WTC11 (cell line): Measurements from ENCODE around the gene GCC2.

Experiments used
- CREB1 ChIP-seq: sonication (generic); formaldehyde crosslinking; IDR thresholded peaks from 2 replicates; pipeline ENCODE4 v1.8.0; 2023; ENCODE audit warnings: mild to moderate bottlenecking, missing genetic modification reagents
- SP1 ChIP-seq: sonication (generic); formaldehyde crosslinking; conservative IDR thresholded peaks from 2 replicates; pipeline ENCODE4 v1.8.1; 2022; ENCODE audit warnings: missing genetic modification reagents
- TP53 ChIP-seq: sonication (generic); formaldehyde crosslinking; IDR thresholded peaks from 2 replicates; pipeline ENCODE4 v1.8.1; 2023; ENCODE audit warnings: mild to moderate bottlenecking, missing genetic modification reagents
- ZNF317 ChIP-seq: sonication (generic); formaldehyde crosslinking; IDR thresholded peaks from 2 replicates; pipeline ENCODE4 v1.8.1; 2023; ENCODE audit warnings: low read depth, mild to moderate bottlenecking, moderate library complexity, missing genetic modification reagents, borderline replicate concordance
- ZNF423 ChIP-seq: fragments of 250-450 bp; sonication (Bioruptor Pico); IDR thresholded peaks from 2 replicates; pipeline ENCODE4 v2.1.2; 2022; ENCODE audit warnings: mild to moderate bottlenecking, moderate library complexity
- TF ChIP-seq, protein P1 (sequence below): fragments of 200-600 bp; IDR thresholded peaks from 2 replicates; pipeline ENCODE4 v1.8.0; 2022; ENCODE audit warnings: antibody characterized with exemption
- TF ChIP-seq, protein P2 (sequence below): sonication (generic); formaldehyde crosslinking; IDR thresholded peaks from 2 replicates; pipeline ENCODE4 v1.8.1; 2022; ENCODE audit warnings: low read depth, missing genetic modification reagents, borderline replicate concordance
- TF ChIP-seq, protein P3 (sequence below): sonication (generic); formaldehyde crosslinking; IDR thresholded peaks from 2 replicates; pipeline ENCODE4 v1.8.0; 2022; ENCODE audit warnings: mild to moderate bottlenecking, missing genetic modification reagents
- TF ChIP-seq, protein P4 (sequence below): sonication (generic); formaldehyde crosslinking; IDR thresholded peaks from 2 replicates; pipeline ENCODE4 v1.8.1; 2022; ENCODE audit warnings: low read depth, mild to moderate bottlenecking, moderate library complexity, missing genetic modification reagents, borderline replicate concordance
- TF ChIP-seq, protein P5 (sequence below): fragments of 250-450 bp; sonication (Bioruptor Pico); IDR thresholded peaks from 2 replicates; pipeline ENCODE4 v1.9.0; 2021; ENCODE audit warnings: mild to moderate bottlenecking

DNA sequence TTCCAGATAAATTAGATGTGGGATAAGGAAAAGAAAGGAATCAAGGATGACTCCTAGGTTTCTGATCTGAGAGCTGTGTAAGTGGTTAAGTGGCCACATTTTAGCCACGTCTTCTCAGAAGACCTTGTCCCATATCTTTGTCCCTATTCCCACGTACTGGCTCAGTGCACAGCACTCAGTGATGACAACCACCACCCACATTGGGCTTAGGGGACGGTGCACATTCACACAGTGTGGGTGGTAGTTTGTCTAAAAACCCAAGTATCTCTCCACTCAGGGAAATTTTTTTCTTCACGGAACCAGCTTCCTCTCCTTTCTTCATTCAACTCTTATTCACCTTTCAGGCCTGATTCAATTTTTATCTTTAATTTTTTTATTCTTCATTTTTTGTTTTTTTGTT, 30.6 kb upstream of the GCC2 start:
- TF ChIP-seq CREB1 (CRISPR knock-in tag) (no peak), TP53 (no peak), SP1 (no peak), ZNF423 (CRISPR knock-in tag) (no peak), ZNF317 (CRISPR knock-in tag) (no peak)
- TF ChIP-seq, protein P1, sequence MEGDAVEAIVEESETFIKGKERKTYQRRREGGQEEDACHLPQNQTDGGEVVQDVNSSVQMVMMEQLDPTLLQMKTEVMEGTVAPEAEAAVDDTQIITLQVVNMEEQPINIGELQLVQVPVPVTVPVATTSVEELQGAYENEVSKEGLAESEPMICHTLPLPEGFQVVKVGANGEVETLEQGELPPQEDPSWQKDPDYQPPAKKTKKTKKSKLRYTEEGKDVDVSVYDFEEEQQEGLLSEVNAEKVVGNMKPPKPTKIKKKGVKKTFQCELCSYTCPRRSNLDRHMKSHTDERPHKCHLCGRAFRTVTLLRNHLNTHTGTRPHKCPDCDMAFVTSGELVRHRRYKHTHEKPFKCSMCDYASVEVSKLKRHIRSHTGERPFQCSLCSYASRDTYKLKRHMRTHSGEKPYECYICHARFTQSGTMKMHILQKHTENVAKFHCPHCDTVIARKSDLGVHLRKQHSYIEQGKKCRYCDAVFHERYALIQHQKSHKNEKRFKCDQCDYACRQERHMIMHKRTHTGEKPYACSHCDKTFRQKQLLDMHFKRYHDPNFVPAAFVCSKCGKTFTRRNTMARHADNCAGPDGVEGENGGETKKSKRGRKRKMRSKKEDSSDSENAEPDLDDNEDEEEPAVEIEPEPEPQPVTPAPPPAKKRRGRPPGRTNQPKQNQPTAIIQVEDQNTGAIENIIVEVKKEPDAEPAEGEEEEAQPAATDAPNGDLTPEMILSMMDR: no peak
- TF ChIP-seq, protein P2, sequence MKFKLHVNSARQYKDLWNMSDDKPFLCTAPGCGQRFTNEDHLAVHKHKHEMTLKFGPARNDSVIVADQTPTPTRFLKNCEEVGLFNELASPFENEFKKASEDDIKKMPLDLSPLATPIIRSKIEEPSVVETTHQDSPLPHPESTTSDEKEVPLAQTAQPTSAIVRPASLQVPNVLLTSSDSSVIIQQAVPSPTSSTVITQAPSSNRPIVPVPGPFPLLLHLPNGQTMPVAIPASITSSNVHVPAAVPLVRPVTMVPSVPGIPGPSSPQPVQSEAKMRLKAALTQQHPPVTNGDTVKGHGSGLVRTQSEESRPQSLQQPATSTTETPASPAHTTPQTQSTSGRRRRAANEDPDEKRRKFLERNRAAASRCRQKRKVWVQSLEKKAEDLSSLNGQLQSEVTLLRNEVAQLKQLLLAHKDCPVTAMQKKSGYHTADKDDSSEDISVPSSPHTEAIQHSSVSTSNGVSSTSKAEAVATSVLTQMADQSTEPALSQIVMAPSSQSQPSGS: no peak
- TF ChIP-seq, protein P3, sequence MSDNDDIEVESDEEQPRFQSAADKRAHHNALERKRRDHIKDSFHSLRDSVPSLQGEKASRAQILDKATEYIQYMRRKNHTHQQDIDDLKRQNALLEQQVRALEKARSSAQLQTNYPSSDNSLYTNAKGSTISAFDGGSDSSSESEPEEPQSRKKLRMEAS (CRISPR knock-in tag): no peak
- TF ChIP-seq, protein P4, sequence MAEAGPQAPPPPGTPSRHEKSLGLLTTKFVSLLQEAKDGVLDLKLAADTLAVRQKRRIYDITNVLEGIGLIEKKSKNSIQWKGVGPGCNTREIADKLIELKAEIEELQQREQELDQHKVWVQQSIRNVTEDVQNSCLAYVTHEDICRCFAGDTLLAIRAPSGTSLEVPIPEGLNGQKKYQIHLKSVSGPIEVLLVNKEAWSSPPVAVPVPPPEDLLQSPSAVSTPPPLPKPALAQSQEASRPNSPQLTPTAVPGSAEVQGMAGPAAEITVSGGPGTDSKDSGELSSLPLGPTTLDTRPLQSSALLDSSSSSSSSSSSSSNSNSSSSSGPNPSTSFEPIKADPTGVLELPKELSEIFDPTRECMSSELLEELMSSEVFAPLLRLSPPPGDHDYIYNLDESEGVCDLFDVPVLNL (CRISPR knock-in tag): no peak
- TF ChIP-seq, protein P5, sequence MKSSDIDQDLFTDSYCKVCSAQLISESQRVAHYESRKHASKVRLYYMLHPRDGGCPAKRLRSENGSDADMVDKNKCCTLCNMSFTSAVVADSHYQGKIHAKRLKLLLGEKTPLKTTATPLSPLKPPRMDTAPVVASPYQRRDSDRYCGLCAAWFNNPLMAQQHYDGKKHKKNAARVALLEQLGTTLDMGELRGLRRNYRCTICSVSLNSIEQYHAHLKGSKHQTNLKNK (CRISPR knock-in tag): no peak
